H1 (cell line): ENCODE measurements around the gene TMEM156. TPM values are rescaled to one million over a fixed set of nuclear protein-coding genes. Genes with fewer than 3 reads are reported as not detected.

ENCODE experiments used
- CTCF ChIA-PET: fragments of 300-600 bp; sonication (Branson Sonifier 250); formaldehyde crosslinking; loops from one replicate; lab custom pipeline; 2021; ENCODE audit not compliant: partially characterized antibody; lab: Charles Lee
- POLR2A ChIA-PET: fragments of 300-600 bp; sonication (Branson Sonifier 250); formaldehyde crosslinking; loops from one replicate; lab custom pipeline; 2021; ENCODE audit warnings: inconsistent platforms; ENCODE audit not compliant: partially characterized antibody; lab: Charles Lee
- DNase-seq, 2 experiments: peaks; one replicate each; pipeline versions ENCODE4 v3.0.0 to v3.0.0-alpha.2; 2010 to 2022; ENCODE audit warnings: low spot score in 2 of 2, low read depth in 1 of 2, mixed read lengths in 1 of 2
- FAIRE-seq: peaks from 2 replicates; lab custom pipeline; 2011; peaks lifted over from hg19 to GRCh38; lab: Jason Lieb, UNC
- H2AFZ ChIP-seq: 2 replicates; pipeline ENCODE4 v1.8.1; 2012; ENCODE audit warnings: low read length, inconsistent platforms
- H2AK5ac ChIP-seq: 2 replicates; pipeline ENCODE4 v1.6.1; 2013; ENCODE audit warnings: low read depth, low read length
- H2BK120ac ChIP-seq: replicated peaks from 2 replicates; pipeline ENCODE3; 2013; ENCODE audit warnings: low read depth, low read length, inconsistent platforms
- H2BK12ac ChIP-seq: 2 replicates; pipeline ENCODE4 v1.6.1; 2013; ENCODE audit warnings: low read depth, low read length
- H2BK15ac ChIP-seq: 2 replicates; pipeline ENCODE4 v1.6.1; 2013; ENCODE audit warnings: low read length
- H2BK20ac ChIP-seq: 2 replicates; pipeline ENCODE4 v1.6.1; 2013; ENCODE audit warnings: low read length
- H2BK5ac ChIP-seq: 2 replicates; pipeline ENCODE4 v1.6.1; 2013; ENCODE audit warnings: low read depth, low read length
- H3K14ac ChIP-seq: 2 replicates; pipeline ENCODE4 v1.6.1; 2013; ENCODE audit warnings: inconsistent platforms; ENCODE audit not compliant: insufficient read length
- H3K18ac ChIP-seq: 2 replicates; pipeline ENCODE4 v1.6.1; 2013; ENCODE audit warnings: low read length; ENCODE audit errors: extremely low read depth
- H3K23ac ChIP-seq: 2 replicates; pipeline ENCODE4 v1.6.1; 2013; ENCODE audit warnings: inconsistent platforms; ENCODE audit not compliant: insufficient read length
- H3K23me2 ChIP-seq: 2 replicates; pipeline ENCODE4 v1.6.1; 2013; ENCODE audit warnings: low read depth, low read length
- H3K27ac ChIP-seq: 2 replicates; pipeline ENCODE4 v1.6.1; 2011; ENCODE audit warnings: low read depth, low read length, inconsistent platforms
- H3K27me3 ChIP-seq, 4 experiments: replicated peaks in 1 of 4; 1 replicate in 1 of 4; 2 replicates in 3 of 4; pipeline versions ENCODE4 v1.6.1 to v1.8.1; 2011 to 2013; ENCODE audit warnings: low read length in 3 of 4, mild to moderate bottlenecking in 3 of 4, inconsistent platforms in 2 of 4, mixed read lengths in 2 of 4, moderate library complexity in 1 of 4; ENCODE audit not compliant: control insufficient read depth in 3 of 4, insufficient read depth in 3 of 4; ENCODE audit errors: extremely low read depth in 1 of 4
- H3K36me3 ChIP-seq, 4 experiments: 2 replicates each; pipeline versions ENCODE4 v1.6.1 to v1.8.1; 2011 to 2013; ENCODE audit warnings: mild to moderate bottlenecking in 4 of 4, low read length in 3 of 4, moderate library complexity in 2 of 4, control low read depth in 1 of 4, inconsistent platforms in 1 of 4; ENCODE audit not compliant: insufficient read depth in 4 of 4, control insufficient read depth in 2 of 4
- H3K4ac ChIP-seq: replicated peaks from 2 replicates; pipeline ENCODE3; 2013; ENCODE audit warnings: low read length, low read depth, mixed read lengths, inconsistent platforms; ENCODE audit not compliant: insufficient read length
- H3K4me1 ChIP-seq, 4 experiments: replicated peaks in 1 of 4; 1 replicate in 1 of 4; 2 replicates in 3 of 4; pipeline versions ENCODE4 v1.6.1 to v1.8.1; 2011 to 2013; ENCODE audit warnings: low read length in 3 of 4, inconsistent platforms in 2 of 4, mixed read lengths in 1 of 4; ENCODE audit not compliant: insufficient read depth in 4 of 4, control insufficient read depth in 3 of 4
- H3K4me2 ChIP-seq, 2 experiments: 2 replicates each; pipeline versions ENCODE4 v1.6.1 to v1.8.1; 2011 to 2013; ENCODE audit warnings: low read depth in 2 of 2, low read length in 2 of 2, control low read depth in 1 of 2, inconsistent platforms in 1 of 2, mild to moderate bottlenecking in 1 of 2; ENCODE audit not compliant: insufficient read depth in 1 of 2
- H3K4me3 ChIP-seq, 4 experiments: fragments of 200-600, 300-600 bp in 1 of 4; sonication (generic), shearing (Covaris generic), sonication (Bioruptor Twin) in 1 of 4; 2 replicates each; pipeline versions ENCODE4 v1.5.1 to v1.8.1; 2011 to 2016; ENCODE audit warnings: low read length in 4 of 4, low read depth in 3 of 4, control low read depth in 2 of 4, inconsistent platforms in 2 of 4, mild to moderate bottlenecking in 2 of 4, mixed read lengths in 1 of 4, moderate library complexity in 1 of 4; ENCODE audit not compliant: insufficient read depth in 2 of 4; ENCODE audit errors: extremely low read depth in 1 of 4
- H3K56ac ChIP-seq: replicated peaks from 2 replicates; pipeline ENCODE3; 2013; ENCODE audit warnings: low read depth, mild to moderate bottlenecking, mixed read lengths, low read length, inconsistent platforms; ENCODE audit not compliant: insufficient read length
- H3K79me1 ChIP-seq: 2 replicates; pipeline ENCODE4 v1.6.1; 2013; ENCODE audit warnings: low read depth, low read length, control low read depth
- H3K79me2 ChIP-seq, 2 experiments: 2 replicates each; pipeline versions ENCODE4 v1.6.1 to v1.8.1; 2012 to 2013; ENCODE audit warnings: low read length in 2 of 2, mild to moderate bottlenecking in 2 of 2, inconsistent platforms in 1 of 2; ENCODE audit not compliant: insufficient read depth in 2 of 2, control insufficient read depth in 1 of 2
- H3K9ac ChIP-seq, 4 experiments: replicated peaks in 1 of 4; 1 replicate in 1 of 4; 2 replicates in 3 of 4; pipeline versions ENCODE4 v1.6.1 to v1.8.1; 2011 to 2013; ENCODE audit warnings: low read depth in 3 of 4, low read length in 3 of 4, control low read depth in 2 of 4, mild to moderate bottlenecking in 2 of 4, moderate library complexity in 2 of 4, inconsistent platforms in 1 of 4; ENCODE audit errors: extremely low read depth in 1 of 4
- H3K9me3 ChIP-seq, 2 experiments: 2 replicates each; pipeline versions ENCODE4 v1.6.1 to v1.8.1; 2012 to 2013; ENCODE audit warnings: mild to moderate bottlenecking in 2 of 2, moderate library complexity in 2 of 2, control low read depth in 1 of 2, inconsistent platforms in 1 of 2, low read depth in 1 of 2, low read length in 1 of 2, mixed read lengths in 1 of 2; ENCODE audit not compliant: insufficient read depth in 2 of 2
- H4K20me1 ChIP-seq, 2 experiments: replicated peaks in 1 of 2; 2 replicates each; pipeline versions ENCODE3 to v1.8.1; 2011 to 2013; ENCODE audit warnings: inconsistent platforms in 2 of 2, low read length in 2 of 2, mild to moderate bottlenecking in 1 of 2; ENCODE audit not compliant: insufficient read depth in 2 of 2, control insufficient read depth in 1 of 2
- H4K5ac ChIP-seq: 2 replicates; pipeline ENCODE4 v1.6.1; 2013; ENCODE audit warnings: low read length, low read depth, mixed read lengths, inconsistent platforms; ENCODE audit not compliant: insufficient read length
- H4K8ac ChIP-seq: 2 replicates; pipeline ENCODE4 v1.8.0; 2013; ENCODE audit warnings: mild to moderate bottlenecking, moderate library complexity, low read length, inconsistent platforms; ENCODE audit not compliant: insufficient read depth; ENCODE audit errors: extremely low read depth
- H4K91ac ChIP-seq: replicated peaks from 2 replicates; pipeline ENCODE3; 2013; ENCODE audit warnings: low read length, mixed read lengths, inconsistent platforms; ENCODE audit not compliant: insufficient read length
- CTBP2 ChIP-seq: IDR thresholded peaks from 2 replicates; pipeline ENCODE4 v1.7.0; 2011; ENCODE audit warnings: borderline replicate concordance, mild to moderate bottlenecking, moderate library complexity, mixed read lengths, low read length; ENCODE audit not compliant: insufficient read depth, insufficient read length
- SUZ12 ChIP-seq: fragments of 200-600 bp; sonication (generic); IDR thresholded peaks from 2 replicates; pipeline ENCODE4 v1.6.1; 2012; ENCODE audit warnings: mild to moderate bottlenecking, inconsistent platforms, low read length, moderate library complexity, mixed read lengths
- whole genome bisulfite sequencing, 2 experiments: shearing (Covaris generic) in 1 of 2; methylation state at CpG; one replicate each; pipeline versions ENCODE4 v1.1.6 to v1.1.7; 2013 to 2015; ENCODE audit warnings: low lambda C conversion rate in 2 of 2, mixed read lengths in 2 of 2, inconsistent platforms in 1 of 2, low coverage in 1 of 2, missing lambda C conversion rate in 1 of 2; ENCODE audit not compliant: insufficient replicate concordance in 2 of 2, insufficient coverage in 1 of 2, insufficient read length in 1 of 2; ENCODE audit errors: extremely low coverage in 1 of 2, missing lambda C conversion rate in 1 of 2; 5-methylcytosine and 5-hydroxymethylcytosine counted together
- polyA plus RNA-seq, 7 experiments: library from polyadenylated mRNA; depleted of rRNA in 3 of 7; stranded (reverse) in 5 of 7; unstranded in 2 of 7; fragments of >200 nt in 5 of 7; fragments of 200-250 nt in 2 of 7; gene quantifications; 1 replicate in 5 of 7; 2 replicates in 1 of 7; 4 replicates in 1 of 7; pipeline versions ENCODE4 v1.2.1 to v1.2.3, GENCODE V29; 2011 to 2013; ENCODE audit warnings: missing spikeins in 2 of 7, mixed read lengths in 2 of 7
- total RNA-seq: library from RNA; stranded (reverse); fragmentation: NEBNext Ultra II Directional; extraction: Animal tissue kit (Norgen Biotek cat#: 25700); gene quantifications from 2 replicates; pipeline ENCODE4 v1.2.1, GENCODE V29; 2021

Gene TMEM156
- total and polyA plus RNA-seq, 2 of the 8 experiments (the other 6 are each of a cell fraction or from before 2014, with no cell fraction given) = not detected

GRCh38 chr4:38944440-38944839 is 87.8 kb downstream of the TMEM156 start:
- Histone ChIP-seq H3K27me3 (no peaks in the 10 kb centered on the region), H3K4me2 (no peak overlapping the region), H2BK15ac (no peak overlapping the region), H4K8ac (no peak overlapping the region), H3K36me3 (no peaks in the 10 kb centered on the region), H3K79me1 (no peaks in the 10 kb centered on the region), H2BK12ac (no peak overlapping the region), H2BK5ac (no peak overlapping the region), H3K4me1 (no peaks in the 10 kb centered on the region), H3K9ac (no peak overlapping the region), H3K79me2 (no peaks in the 10 kb centered on the region), H2AK5ac (no peak overlapping the region), H4K5ac (no peak overlapping the region), H4K91ac (no peak overlapping the region), H2BK20ac (no peak overlapping the region), H3K9me3 (no peaks in the 10 kb centered on the region), H3K14ac (no peak overlapping the region), H3K23ac (no peak overlapping the region), H3K23me2 (no peaks in the 10 kb centered on the region), H2AFZ (no peak overlapping the region), H2BK120ac (no peak overlapping the region), H4K20me1 (no peaks in the 10 kb centered on the region), H3K4ac (no peak overlapping the region), H3K56ac (no peak overlapping the region), H3K4me3 (no peak overlapping the region), H3K27ac (no peak overlapping the region), H3K18ac (no peak overlapping the region)
- TF ChIP-seq CTBP2 (no peak), SUZ12 (no peak)
- DNase-seq (no peak), FAIRE-seq (no peak)
- ChIA-PET POLR2A (no interaction called here), CTCF (interaction anchor here (1.1 kb wide), 1 partner anchor 230 kb away, joined by 4 read pairs; no protein-coding TSS in a partner anchor)
- 91% methylated on average over 9 of the region's 9 CpGs; no CpG with 5 or more reads in 1 of the 2 experiments for WGBS, 2 experiments
